CD4-positive, alpha-beta T cell (primary cell): ENCODE measurements around the gene DYRK2. TPM values are rescaled to one million over a fixed set of nuclear protein-coding genes. Genes with fewer than 3 reads are reported as not detected.

Experiments used
- ATAC-seq: fragments of 200-7000 bp; cut with Tn5 transposase; one replicate; pipeline ENCODE4 v1.10.0; 2022; ENCODE audit warnings: mild to moderate bottlenecking; ENCODE audit not compliant: poor library complexity
- CTCF ChIA-PET: fragments of 350-600 bp; sonication (Branson Sonifier 250); formaldehyde crosslinking; loops from one replicate; lab custom pipeline; 2021; ENCODE audit warnings: antibody characterized with exemption, inconsistent platforms; lab: Charles Lee
- POLR2A ChIA-PET: fragments of 350-600 bp; sonication (Branson Sonifier 250); formaldehyde crosslinking; loops from one replicate; lab custom pipeline; 2021; ENCODE audit warnings: antibody characterized with exemption, inconsistent platforms; lab: Charles Lee
- DNase-seq, 14 experiments: peaks; one replicate each; pipeline ENCODE4 v3.0.0-alpha.2; 2013 to 2020; ENCODE audit warnings: mixed read lengths in 2 of 14
- H3K27ac ChIP-seq, 2 donors: one replicate each; pipeline versions ENCODE4 v1.5.1 to v1.7.0; 2013; ENCODE audit warnings: low read length in 2 of 2, low read depth in 1 of 2, mild to moderate bottlenecking in 1 of 2
- H3K27me3 ChIP-seq, 2 experiments: 1 replicate in 1 of 2; 2 replicates in 1 of 2; pipeline versions ENCODE4 v1.6.1 to v1.7.0; 2013; ENCODE audit warnings: low read length in 2 of 2, control low read depth in 1 of 2, mild to moderate bottlenecking in 1 of 2, moderate library complexity in 1 of 2; ENCODE audit not compliant: insufficient read depth in 2 of 2, control insufficient read depth in 1 of 2
- H3K36me3 ChIP-seq: one replicate; pipeline ENCODE4 v1.6.1; 2013; ENCODE audit warnings: low read length, control low read depth; ENCODE audit not compliant: insufficient read depth
- H3K4me1 ChIP-seq: one replicate; pipeline ENCODE4 v1.6.1; 2013; ENCODE audit warnings: low read length, control low read depth; ENCODE audit not compliant: insufficient read depth
- H3K4me3 ChIP-seq: one replicate; pipeline ENCODE4 v1.5.1; 2013; ENCODE audit warnings: mild to moderate bottlenecking, low read length, moderate library complexity
- H3K9me3 ChIP-seq, 2 experiments: 1 replicate in 1 of 2; 2 replicates in 1 of 2; pipeline versions ENCODE4 v1.6.1 to v1.7.0; 2013; ENCODE audit warnings: low read length in 2 of 2, mild to moderate bottlenecking in 2 of 2, control low read depth in 1 of 2, moderate library complexity in 1 of 2; ENCODE audit not compliant: control insufficient read depth in 1 of 2, insufficient read depth in 1 of 2
- H3K27ac Mint-ChIP-seq: one replicate; pipeline ENCODE4 v1.8.0; 2020; ENCODE audit warnings: mixed read lengths
- H3K27me3 Mint-ChIP-seq: one replicate; pipeline ENCODE4 v1.8.0; 2021; ENCODE audit warnings: mixed read lengths
- H3K36me3 Mint-ChIP-seq: one replicate; pipeline ENCODE4 v1.8.0; 2021; ENCODE audit warnings: low read depth, mixed read lengths
- H3K4me1 Mint-ChIP-seq: one replicate; pipeline ENCODE4 v1.8.0; 2021; ENCODE audit warnings: low read depth, mixed read lengths
- H3K4me3 Mint-ChIP-seq: one replicate; pipeline ENCODE4 v1.8.0; 2020; ENCODE audit warnings: mild to moderate bottlenecking, mixed read lengths
- H3K9me3 Mint-ChIP-seq: one replicate; pipeline ENCODE4 v1.8.0; 2020; ENCODE audit warnings: mixed read lengths
- intact Hi-C, 2 experiments: fragments of 100-400 bp; cut with DNase I in 1 of 2; cut with micrococcal nuclease in 1 of 2; formaldehyde crosslinking; loops; one replicate each; pipeline versions ENCODE4 v1.15.1 to v1.9.0; 2023 to 2025; cut with DNase I, micrococcal nuclease
- total RNA-seq, 174 experiments: library from RNA in 2 of 174; stranded (reverse) in 2 of 174; gene quantifications; one replicate each; pipeline ENCODE4 v1.2.3 and lab custom pipeline; 2021 to 2026
- TF ChIP-seq, protein P1 (sequence below): fragments of 200-600 bp; IDR thresholded peaks from one replicate; pipeline ENCODE4 v1.8.0; 2022; ENCODE audit warnings: antibody characterized with exemption, mild to moderate bottlenecking

DYRK2 gene
- total RNA-seq, 2 experiments from 2014 or later: 123 to 135 TPM

DNA sequence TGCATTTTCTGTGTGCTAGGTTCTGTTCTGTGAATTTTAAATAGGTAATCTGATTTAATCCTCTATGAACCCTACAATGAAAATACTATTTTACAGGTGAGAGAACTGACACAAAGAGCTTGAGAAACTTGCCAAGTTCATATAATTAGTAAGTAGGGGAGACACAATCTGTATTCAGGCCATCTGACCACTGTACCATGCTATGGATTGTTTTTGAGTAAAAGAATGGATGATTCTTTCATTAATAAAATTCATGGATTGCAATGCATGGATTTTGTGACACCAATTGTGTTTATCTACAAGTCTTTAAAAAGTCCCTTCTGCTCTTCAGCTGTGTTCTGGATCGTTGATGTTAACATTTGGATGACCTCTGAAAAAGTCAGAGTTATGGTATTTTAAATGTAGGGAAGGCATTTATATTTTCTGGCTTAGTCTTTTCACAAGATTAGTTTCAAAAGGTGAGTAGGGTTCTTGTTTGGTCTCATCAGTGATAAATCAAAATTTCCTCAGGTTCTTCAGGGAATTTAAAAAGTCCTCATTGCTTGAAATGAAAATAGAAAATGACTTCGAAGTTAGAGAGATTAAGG lies 15.4 kb upstream of the DYRK2 start:
- H3K4me1 ChIP-seq: peaks cover 44% of the 10 kb centered on the region
- TF ChIP-seq, protein P1, sequence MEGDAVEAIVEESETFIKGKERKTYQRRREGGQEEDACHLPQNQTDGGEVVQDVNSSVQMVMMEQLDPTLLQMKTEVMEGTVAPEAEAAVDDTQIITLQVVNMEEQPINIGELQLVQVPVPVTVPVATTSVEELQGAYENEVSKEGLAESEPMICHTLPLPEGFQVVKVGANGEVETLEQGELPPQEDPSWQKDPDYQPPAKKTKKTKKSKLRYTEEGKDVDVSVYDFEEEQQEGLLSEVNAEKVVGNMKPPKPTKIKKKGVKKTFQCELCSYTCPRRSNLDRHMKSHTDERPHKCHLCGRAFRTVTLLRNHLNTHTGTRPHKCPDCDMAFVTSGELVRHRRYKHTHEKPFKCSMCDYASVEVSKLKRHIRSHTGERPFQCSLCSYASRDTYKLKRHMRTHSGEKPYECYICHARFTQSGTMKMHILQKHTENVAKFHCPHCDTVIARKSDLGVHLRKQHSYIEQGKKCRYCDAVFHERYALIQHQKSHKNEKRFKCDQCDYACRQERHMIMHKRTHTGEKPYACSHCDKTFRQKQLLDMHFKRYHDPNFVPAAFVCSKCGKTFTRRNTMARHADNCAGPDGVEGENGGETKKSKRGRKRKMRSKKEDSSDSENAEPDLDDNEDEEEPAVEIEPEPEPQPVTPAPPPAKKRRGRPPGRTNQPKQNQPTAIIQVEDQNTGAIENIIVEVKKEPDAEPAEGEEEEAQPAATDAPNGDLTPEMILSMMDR: no peak
- ChIA-PET CTCF (interaction anchor here (0.8 to 1.5 kb wide), 3 partner anchors 12 to 42 kb away, joined by 3 to 4 read pairs (median 3); no protein-coding TSS in a partner anchor), POLR2A (interaction anchor here (0.6 to 9.3 kb wide), 8 partner anchors 16 to 364 kb away, joined by 3 to 275 read pairs (median 5); partner anchors contain the start of genes CAND1 and DYRK2)
- no peaks in the 10 kb centered on the region for H3K36me3 Mint-ChIP-seq
- intact Hi-C loops: loop anchor here in 1 of 2 experiments (5.0 kb wide), 2 partner anchors 116 to 151 kb away; no protein-coding TSS in a partner anchor
- no peaks in the 10 kb centered on the region for H3K27me3 Mint-ChIP-seq
- H3K27ac ChIP-seq: peak overlapping the region in 1 of 2 donors; percentile 1
- H3K4me3 Mint-ChIP-seq: peak overlapping the region; percentile 54
- H3K9me3 ChIP-seq: no peaks in the 10 kb centered on the region
- no peak for DNase-seq
- peak overlapping the region; percentile 90 for H3K27ac Mint-ChIP-seq
- no peak for ATAC-seq
- no peak overlapping the region for H3K4me3 ChIP-seq
- no peaks in the 10 kb centered on the region for H3K36me3 ChIP-seq
- H3K4me1 Mint-ChIP-seq: peaks cover 76% of the 10 kb centered on the region
- H3K9me3 Mint-ChIP-seq: no peaks in the 10 kb centered on the region
- H3K27me3 ChIP-seq: no peaks in the 10 kb centered on the region

DNA sequence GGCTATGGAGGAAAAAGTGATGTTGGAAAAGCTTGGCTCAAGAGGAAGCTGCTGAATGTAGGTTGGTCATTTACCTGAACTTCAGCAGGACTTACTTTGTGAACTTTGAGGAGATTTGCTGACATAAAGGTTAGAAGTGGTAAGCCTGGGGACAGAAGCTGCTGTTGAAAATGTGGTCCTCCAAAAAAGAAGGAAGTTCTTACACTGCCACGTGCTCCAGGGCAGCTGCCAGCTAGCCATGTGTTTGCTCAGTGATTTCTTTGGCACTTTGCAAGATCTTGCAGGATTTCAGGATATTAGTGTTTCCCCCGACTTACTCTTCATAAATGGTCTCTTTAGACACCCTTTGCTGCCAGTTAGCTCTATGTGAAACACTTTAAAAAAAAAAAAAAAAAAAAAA lies 14.8 kb upstream of the DYRK2 start:
- Mint-ChIP-seq H3K36me3 (no peaks in the 10 kb centered on the region), H3K9me3 (no peaks in the 10 kb centered on the region), H3K4me3 (no peak overlapping the region), H3K27me3 (no peaks in the 10 kb centered on the region), H3K4me1 (peaks cover 70% of the 10 kb centered on the region), H3K27ac (peak overlapping the region; percentile 90)
- Histone ChIP-seq H3K4me3 (no peak overlapping the region), H3K4me1 (peaks cover 43% of the 10 kb centered on the region), H3K9me3 (no peaks in the 10 kb centered on the region), H3K27me3 (no peaks in the 10 kb centered on the region), H3K36me3 (no peaks in the 10 kb centered on the region), H3K27ac (no peak overlapping the region)
- CTCF ChIA-PET: interaction anchor here (0.8 to 1.5 kb wide), 2 partner anchors 12 to 43 kb away, joined by 3 to 4 read pairs; no protein-coding TSS in a partner anchor
- POLR2A ChIA-PET: interaction anchor here (0.6 to 9.3 kb wide), 7 partner anchors 16 to 365 kb away, joined by 3 to 275 read pairs (median 7); partner anchors contain the start of genes CAND1 and DYRK2
- intact Hi-C loops: loop anchor here in 1 of 2 experiments (5.0 kb wide), 2 partner anchors 116 to 151 kb away; no protein-coding TSS in a partner anchor
- DNase-seq (peak in 1 of 14 experiments; percentile 25), ATAC-seq (no peak)
- TF ChIP-seq, protein P1: no peak

DNA sequence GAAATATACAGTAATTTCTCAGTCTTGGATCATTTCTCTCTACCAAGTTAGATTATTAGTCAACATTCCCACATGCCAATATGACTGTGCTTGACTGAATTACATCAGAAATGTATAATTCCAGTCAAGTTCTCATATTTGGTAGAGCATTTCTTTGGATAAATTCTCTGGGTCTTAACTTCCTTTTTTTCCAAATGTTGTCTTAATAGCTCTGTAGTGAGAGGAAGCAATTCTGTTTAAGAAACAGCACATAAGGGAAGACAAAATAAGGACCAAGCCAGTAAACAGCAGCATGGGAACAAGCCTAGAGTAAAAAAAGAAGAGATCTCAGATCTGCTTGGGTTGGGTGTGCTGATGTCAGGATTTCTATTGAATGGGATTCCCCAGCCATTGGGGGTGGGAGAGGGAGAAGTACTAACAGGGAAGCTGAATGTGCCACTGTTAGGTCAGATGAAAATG lies 14.2 kb upstream of the DYRK2 start:
- H3K27me3 Mint-ChIP-seq: no peaks in the 10 kb centered on the region
- Histone ChIP-seq H3K27me3 (no peaks in the 10 kb centered on the region), H3K36me3 (no peaks in the 10 kb centered on the region), H3K27ac (no peak overlapping the region), H3K4me1 (peaks cover 36% of the 10 kb centered on the region), H3K4me3 (no peak overlapping the region), H3K9me3 (no peaks in the 10 kb centered on the region)
- peak overlapping the region; percentile 90 for H3K27ac Mint-ChIP-seq
- peak overlapping the region; percentile 7 for H3K4me3 Mint-ChIP-seq
- H3K9me3 Mint-ChIP-seq: no peaks in the 10 kb centered on the region
- H3K4me1 Mint-ChIP-seq: peaks cover 64% of the 10 kb centered on the region
- POLR2A ChIA-PET: interaction anchor here (1.4 to 9.3 kb wide), 4 partner anchors 15 to 365 kb away, joined by 3 to 275 read pairs (median 9); partner anchors contain the start of genes CAND1 and DYRK2
- peak in 1 of 14 experiments; percentile 16 for DNase-seq
- ATAC-seq: no peak
- H3K36me3 Mint-ChIP-seq: no peaks in the 10 kb centered on the region
- intact Hi-C loops: loop anchor here in 1 of 2 experiments (5.0 kb wide), 2 partner anchors 117 to 152 kb away; no protein-coding TSS in a partner anchor
- TF ChIP-seq, protein P1: no peak
- CTCF ChIA-PET: no interaction called here
